Measurements from ENCODE around the gene ZSCAN5B.

GRCh38 chr19:56162258-56162657 lies 35.3 kb downstream of the ZSCAN5B start:
- TF ChIP-seq CTCF (IDR thresholded peaks at IDR 0.05; ENCODE audit: control extremely low read depth in 1 of 3, insufficient read depth in 1 of 3, low read depth in 1 of 3, low read length in 3 of 3), result no peak
- TF ChIP-seq POLR2A (IDR thresholded peaks at IDR 0.05; ENCODE audit: control extremely low read depth in 1 of 2, low read depth in 2 of 2, low read length in 2 of 2), result no peak
- TF ChIP-seq RFX5 (IDR thresholded peaks at IDR 0.05; ENCODE audit: borderline replicate concordance, low read depth, low read length), result no peak
- no peak for TF ChIP-seq POLR2AphosphoS5 (IDR thresholded peaks at IDR 0.05; ENCODE audit: low read depth, low read length)

Measured in H1 (cell line).